HG02610 (cell line): ENCODE measurements around the gene APLF.
"Not testable (repeated sequence)": the region's sequence is repeated elsewhere in the genome, so short reads cannot be mapped to it uniquely, and the experiment has no call there.

Experiments used
- ATAC-seq: cut with Tn5 transposase; IDR thresholded peaks from one replicate; pipeline ENCODE4 v1.9.1; 2021; ENCODE audit warnings: mild to moderate bottlenecking, moderate library complexity; ENCODE audit not compliant: unreplicated experiment

APLF gene

GRCh38 chr2:68472796-68473414 is 5.5 kb downstream of the APLF start:
- ATAC-seq, result no peak

GRCh38 chr2:68475110-68475509 is 7.7 kb downstream of the APLF start:
- ATAC-seq, result no peak

GRCh38 chr2:68475576-68475975 is 8.2 kb downstream of the APLF start:
- ATAC-seq, result no peak

GRCh38 chr2:68476454-68476853 is 9.1 kb downstream of the APLF start:
- no peak for ATAC-seq

- no peak for ATAC-seq
Observed at GRCh38 chr2:68478688-68479087, 11.3 kb downstream of the APLF start.

GRCh38 chr2:68482296-68482820 is 15.0 kb downstream of the APLF start:
- no peak for ATAC-seq

GRCh38 chr2:68483011-68483410 is 15.6 kb downstream of the APLF start:
- no peak for ATAC-seq

- ATAC-seq, result no peak
Observed at GRCh38 chr2:68487773-68488355, 20.5 kb downstream of the APLF start.

GRCh38 chr2:68488605-68489004 is 21.2 kb downstream of the APLF start:
- not testable (repeated sequence) for ATAC-seq

GRCh38 chr2:68489282-68489681 is 21.9 kb downstream of the APLF start:
- no peak for ATAC-seq

- no peak for ATAC-seq
Observed at GRCh38 chr2:68491582-68491981, 24.2 kb downstream of the APLF start.

GRCh38 chr2:68499133-68499532 is 31.7 kb downstream of the APLF start:
- ATAC-seq, result no peak

GRCh38 chr2:68500649-68501048 is 33.3 kb downstream of the APLF start:
- no peak for ATAC-seq

GRCh38 chr2:68501768-68502167 is 34.4 kb downstream of the APLF start:
- ATAC-seq, result no peak

- no peak for ATAC-seq
Observed at GRCh38 chr2:68505603-68506159, 38.3 kb downstream of the APLF start.

GRCh38 chr2:68506170-68506569 is 38.8 kb downstream of the APLF start:
- ATAC-seq, result no peak

GRCh38 chr2:68512326-68512725 is 44.9 kb downstream of the APLF start:
- no peak for ATAC-seq

GRCh38 chr2:68512966-68513365 is 45.6 kb downstream of the APLF start:
- no peak for ATAC-seq

- ATAC-seq, result no peak
Observed at GRCh38 chr2:68514316-68514929, 47.0 kb downstream of the APLF start.

GRCh38 chr2:68516051-68516955 is 48.9 kb downstream of the APLF start:
- ATAC-seq, result no peak

GRCh38 chr2:68519236-68519635 is 51.9 kb downstream of the APLF start:
- no peak for ATAC-seq
